ENCODE results near the gene CFAP74. TPM values are rescaled to one million over a fixed set of nuclear protein-coding genes. Genes with fewer than 3 reads are reported as not detected.
"Not testable (repeated sequence)": the region's sequence is repeated elsewhere in the genome, so short reads cannot be mapped to it uniquely, and the experiment has no call there.

CFAP74 gene
- total and polyA plus RNA-seq, 4 donors, result 0.36 TPM; not detected in 3

GRCh38 chr1:1978690-1979481 is 24.7 kb downstream of the CFAP74 start:
- WGBS, 2 donors, result 92 to 93% methylated on average over 45 to 51 of the region's 51 CpGs
- H3K27me3 ChIP-seq (ENCODE audit: control insufficient read depth in 1 of 2, insufficient read depth in 2 of 2, low read length in 1 of 2); H3K9me3 ChIP-seq (ENCODE audit: control insufficient read depth, low read length); DNase-seq; H3K36me3 ChIP-seq (ENCODE audit: control insufficient read depth in 1 of 2, insufficient read depth in 2 of 2, low read length in 1 of 2); ATAC-seq (ENCODE audit: low FRiP score); H3K27ac ChIP-seq (ENCODE audit: low read depth in 1 of 2, low read length in 2 of 2); intact Hi-C loops (cut with DNase I); H3K4me1 ChIP-seq (ENCODE audit: control insufficient read depth in 1 of 2, insufficient read depth in 2 of 2, low read length in 2 of 2); H3K4me3 ChIP-seq (ENCODE audit: low read length in 2 of 2): not testable (repeated sequence)

DNA sequence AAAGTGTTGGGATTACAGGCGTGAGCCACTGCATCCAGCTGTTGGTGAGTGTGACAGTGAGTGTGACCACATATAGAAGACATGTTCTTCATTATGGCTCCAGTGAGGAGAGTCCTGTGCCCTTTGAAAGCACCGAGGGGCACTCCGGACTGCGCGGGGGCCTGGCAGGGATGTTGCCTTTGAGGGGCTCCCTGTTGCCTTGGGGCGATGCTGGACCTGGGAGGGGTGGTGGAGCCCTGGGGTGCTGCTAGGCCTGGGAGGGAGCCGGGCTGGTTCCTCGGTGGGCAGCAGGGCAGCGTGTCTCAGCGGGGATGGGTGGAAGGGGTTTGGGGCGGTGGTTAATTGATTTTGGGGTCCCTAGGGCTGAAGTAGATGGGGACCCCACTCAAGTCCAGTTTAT is 25.5 kb downstream of the CFAP74 start:
- no peak for ATAC-seq (ENCODE audit: low FRiP score)
- whole genome bisulfite sequencing, 2 donors, result 86 to 88% methylated on average over 11 of the region's 11 CpGs
- intact Hi-C loops (cut with DNase I), result no loop called here

GRCh38 chr1:1976031-1976430 is 27.6 kb downstream of the CFAP74 start:
- WGBS, 2 donors, result 79 to 82% methylated on average over 19 of the region's 19 CpGs

More for the DNA sequence above, 25.5 kb downstream of the CFAP74 start:
- Histone ChIP-seq H3K4me1 (ENCODE audit: control insufficient read depth in 1 of 2, insufficient read depth in 2 of 2, low read length in 2 of 2) (no peaks in the 10 kb centered on the region), H3K4me3 (ENCODE audit: low read length in 2 of 2) (no peak overlapping the region), H3K27ac (ENCODE audit: low read depth in 1 of 2, low read length in 2 of 2) (no peak overlapping the region), H3K9me3 (ENCODE audit: control insufficient read depth, low read length) (no peaks in the 10 kb centered on the region), H3K27me3 (ENCODE audit: control insufficient read depth in 1 of 2, insufficient read depth in 2 of 2, low read length in 1 of 2) (no peaks in the 10 kb centered on the region), H3K36me3 (ENCODE audit: control insufficient read depth in 1 of 2, insufficient read depth in 2 of 2, low read length in 1 of 2) (no peaks in the 10 kb centered on the region)
- DNase-seq, result no peak

DNA sequence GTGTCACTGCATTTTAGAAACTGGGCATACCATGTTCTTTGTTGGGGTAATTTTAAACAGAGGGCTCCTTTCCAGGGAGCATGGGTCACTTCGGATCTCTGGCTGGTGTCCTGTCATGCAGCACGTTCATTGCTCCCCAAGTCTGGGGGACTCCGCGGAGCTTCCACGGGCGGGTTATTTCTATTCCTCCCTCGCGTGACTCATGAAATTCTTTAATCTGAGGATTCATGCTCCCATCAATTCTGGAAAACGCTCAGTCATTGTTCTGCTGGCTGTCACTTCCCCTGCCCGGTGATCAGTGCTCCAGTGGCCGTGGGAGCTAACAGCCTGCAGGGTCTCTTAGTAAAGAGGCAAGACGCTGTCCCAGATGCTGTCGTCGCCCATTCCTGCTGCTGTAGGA is 28.1 kb downstream of the CFAP74 start:
- Histone ChIP-seq H3K9me3 (ENCODE audit: control insufficient read depth, low read length) (no peaks in the 10 kb centered on the region), H3K4me1 (ENCODE audit: control insufficient read depth in 1 of 2, insufficient read depth in 2 of 2, low read length in 2 of 2) (no peaks in the 10 kb centered on the region), H3K4me3 (ENCODE audit: low read length in 2 of 2) (no peak overlapping the region), H3K36me3 (ENCODE audit: control insufficient read depth in 1 of 2, insufficient read depth in 2 of 2, low read length in 1 of 2) (no peaks in the 10 kb centered on the region), H3K27me3 (ENCODE audit: control insufficient read depth in 1 of 2, insufficient read depth in 2 of 2, low read length in 1 of 2) (no peaks in the 10 kb centered on the region), H3K27ac (ENCODE audit: low read depth in 1 of 2, low read length in 2 of 2) (no peak overlapping the region)
- DNase-seq (no peak), ATAC-seq (ENCODE audit: low FRiP score) (no peak)
- 73 to 76% methylated on average over 14 of the region's 14 CpGs for WGBS, 2 donors
- intact Hi-C loops (cut with DNase I), result no loop called here

More at GRCh38 chr1:1976031-1976430, 27.6 kb downstream of the CFAP74 start:
- Histone ChIP-seq H3K27ac (ENCODE audit: low read depth in 1 of 2, low read length in 2 of 2) (no peak overlapping the region), H3K36me3 (ENCODE audit: control insufficient read depth in 1 of 2, insufficient read depth in 2 of 2, low read length in 1 of 2) (no peaks in the 10 kb centered on the region), H3K4me3 (ENCODE audit: low read length in 2 of 2) (no peak overlapping the region), H3K9me3 (ENCODE audit: control insufficient read depth, low read length) (no peaks in the 10 kb centered on the region), H3K4me1 (ENCODE audit: control insufficient read depth in 1 of 2, insufficient read depth in 2 of 2, low read length in 2 of 2) (no peaks in the 10 kb centered on the region), H3K27me3 (ENCODE audit: control insufficient read depth in 1 of 2, insufficient read depth in 2 of 2, low read length in 1 of 2) (no peaks in the 10 kb centered on the region)
- ATAC-seq (ENCODE audit: low FRiP score) (no peak), DNase-seq (no peak)
- intact Hi-C loops (cut with DNase I), result no loop called here

DNA sequence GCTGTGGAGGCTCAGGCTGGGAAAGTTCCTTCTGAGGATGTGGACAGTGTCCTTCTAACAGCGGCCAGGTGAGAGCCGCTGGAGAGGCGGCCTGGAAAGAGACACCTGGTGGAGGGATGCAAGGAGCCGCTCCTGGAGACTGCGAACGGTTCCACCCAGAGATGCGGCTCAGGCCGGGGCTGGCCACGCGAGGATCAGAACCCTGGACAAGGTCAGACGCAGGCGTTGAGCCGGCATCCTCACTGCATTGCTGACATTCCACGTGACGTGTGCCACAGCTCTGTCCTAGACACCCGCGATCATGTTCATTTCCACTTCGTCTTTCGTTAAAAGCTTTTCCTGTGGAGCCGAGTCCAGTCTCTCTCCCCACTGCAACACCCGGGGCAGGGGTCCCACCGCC is 28.8 kb downstream of the CFAP74 start:
- WGBS, 2 donors, result 56 to 62% methylated on average over 22 of the region's 22 CpGs
- Histone ChIP-seq H3K27ac (ENCODE audit: low read depth in 1 of 2, low read length in 2 of 2) (no peak overlapping the region), H3K9me3 (ENCODE audit: control insufficient read depth, low read length) (no peaks in the 10 kb centered on the region), H3K36me3 (ENCODE audit: control insufficient read depth in 1 of 2, insufficient read depth in 2 of 2, low read length in 1 of 2) (no peaks in the 10 kb centered on the region), H3K27me3 (ENCODE audit: control insufficient read depth in 1 of 2, insufficient read depth in 2 of 2, low read length in 1 of 2) (no peaks in the 10 kb centered on the region), H3K4me3 (ENCODE audit: low read length in 2 of 2) (no peak overlapping the region), H3K4me1 (ENCODE audit: control insufficient read depth in 1 of 2, insufficient read depth in 2 of 2, low read length in 2 of 2) (no peaks in the 10 kb centered on the region)
- no peak for DNase-seq
- ATAC-seq (ENCODE audit: low FRiP score), result no peak
- intact Hi-C loops (cut with DNase I), result no loop called here

DNA sequence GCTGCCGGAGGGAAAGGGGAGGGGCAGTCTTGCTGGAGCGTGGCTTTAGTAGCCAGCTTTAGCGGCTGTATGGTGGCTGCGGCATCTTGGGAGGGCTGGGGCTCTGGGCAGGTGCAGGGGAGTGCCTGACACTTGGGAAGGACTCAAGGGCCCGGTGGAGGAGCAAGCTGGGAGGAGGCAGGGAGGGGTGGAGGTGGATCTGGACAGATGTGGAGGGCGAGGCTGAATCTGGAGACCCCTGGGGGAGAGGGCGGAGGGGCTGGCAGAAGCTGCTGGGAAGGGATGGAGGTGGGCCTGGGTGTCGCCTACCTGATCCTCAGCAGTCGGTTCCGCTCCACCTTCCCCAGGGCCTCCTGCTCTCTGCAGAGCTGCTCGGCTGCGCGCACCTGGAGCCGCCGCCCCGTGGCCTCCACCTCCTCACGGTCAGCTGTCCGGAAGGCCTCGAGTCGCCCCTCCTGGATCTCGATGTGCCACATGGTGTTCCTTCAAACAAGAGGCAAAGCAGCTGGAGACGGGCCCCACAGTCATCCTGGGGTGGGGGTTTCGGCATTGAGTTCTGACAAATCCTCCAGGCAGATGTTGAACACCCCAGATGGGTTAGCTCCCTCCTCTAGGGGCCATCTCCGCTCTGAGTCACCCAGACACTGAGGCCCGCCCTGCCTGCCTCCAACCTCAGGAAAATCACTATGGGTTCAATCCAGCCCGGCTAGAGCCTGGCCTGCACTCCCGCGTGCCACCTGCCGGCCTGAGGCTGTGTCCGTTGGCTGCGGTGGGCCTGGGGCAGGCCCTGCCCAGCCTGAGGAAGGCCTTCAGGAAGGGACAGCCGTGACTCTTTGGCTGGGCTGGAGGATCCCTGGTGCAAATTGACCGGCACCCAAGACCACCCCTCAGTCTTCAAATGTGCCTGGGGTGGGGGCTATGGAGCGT is 29.6 kb downstream of the CFAP74 start:
- no peaks in the 10 kb centered on the region for H3K9me3 ChIP-seq (ENCODE audit: control insufficient read depth, low read length)
- H3K27me3 ChIP-seq (ENCODE audit: control insufficient read depth in 1 of 2, insufficient read depth in 2 of 2, low read length in 1 of 2), result no peaks in the 10 kb centered on the region
- no peak for ATAC-seq (ENCODE audit: low FRiP score)
- no peaks in the 10 kb centered on the region for H3K4me1 ChIP-seq (ENCODE audit: control insufficient read depth in 1 of 2, insufficient read depth in 2 of 2, low read length in 2 of 2)
- H3K36me3 ChIP-seq (ENCODE audit: control insufficient read depth in 1 of 2, insufficient read depth in 2 of 2, low read length in 1 of 2), result no peaks in the 10 kb centered on the region
- H3K27ac ChIP-seq (ENCODE audit: low read depth in 1 of 2, low read length in 2 of 2), result no peak overlapping the region
- no peak overlapping the region for H3K4me3 ChIP-seq (ENCODE audit: low read length in 2 of 2)
- intact Hi-C loops (cut with DNase I), result no loop called here
- DNase-seq, result peak in 1 of 2 donors; percentile 18
- 83 to 85% methylated on average over 33 to 34 of the region's 34 CpGs for WGBS, 2 donors

DNA sequence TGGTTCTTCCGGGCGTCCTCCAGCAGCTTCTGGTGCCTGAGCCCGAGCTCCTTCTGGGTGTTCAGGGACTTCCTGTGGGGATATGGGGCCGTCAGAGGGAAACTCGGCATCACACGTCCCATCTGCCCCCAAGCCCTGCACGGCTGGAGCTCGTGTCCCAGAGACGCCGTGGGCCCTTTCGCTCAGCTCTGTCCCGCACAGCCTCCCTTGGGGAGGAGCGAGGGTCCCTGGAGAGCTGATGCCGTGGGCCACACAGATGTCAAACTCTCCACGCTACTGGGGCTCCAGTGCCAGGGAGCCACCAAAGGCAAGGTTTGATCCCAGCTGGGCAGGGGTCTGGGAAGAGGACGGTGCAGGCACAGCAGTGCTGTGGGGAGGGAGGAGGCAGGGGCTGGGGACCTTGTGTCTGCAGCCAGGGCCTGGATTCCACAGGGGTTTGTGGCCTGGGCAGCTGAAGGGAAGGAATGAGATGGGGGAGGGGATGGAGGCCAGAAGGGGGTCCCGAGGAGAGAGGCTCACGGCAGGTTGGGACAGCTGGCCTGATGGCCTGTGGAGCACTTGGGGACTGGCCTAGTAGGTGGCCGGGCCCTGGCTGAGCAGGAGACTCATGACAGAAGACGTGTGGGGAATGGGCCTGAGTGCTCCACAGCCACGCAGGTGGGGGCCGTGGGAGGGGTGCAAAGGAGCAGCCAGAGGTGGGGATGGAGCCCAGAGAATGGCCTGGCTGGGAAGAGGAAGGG is 30.4 kb downstream of the CFAP74 start:
- Histone ChIP-seq H3K9me3 (ENCODE audit: control insufficient read depth, low read length) (no peaks in the 10 kb centered on the region), H3K27me3 (ENCODE audit: control insufficient read depth in 1 of 2, insufficient read depth in 2 of 2, low read length in 1 of 2) (no peaks in the 10 kb centered on the region), H3K4me3 (ENCODE audit: low read length in 2 of 2) (no peak overlapping the region), H3K27ac (ENCODE audit: low read depth in 1 of 2, low read length in 2 of 2) (no peak overlapping the region), H3K4me1 (ENCODE audit: control insufficient read depth in 1 of 2, insufficient read depth in 2 of 2, low read length in 2 of 2) (no peaks in the 10 kb centered on the region), H3K36me3 (ENCODE audit: control insufficient read depth in 1 of 2, insufficient read depth in 2 of 2, low read length in 1 of 2) (no peaks in the 10 kb centered on the region)
- no peak for ATAC-seq (ENCODE audit: low FRiP score)
- DNase-seq, result no peak
- 61 to 64% methylated on average over 22 of the region's 22 CpGs for WGBS, 2 donors
- intact Hi-C loops (cut with DNase I), result no loop called here

GRCh38 chr1:1971688-1972087 is 31.9 kb downstream of the CFAP74 start:
- no peak for DNase-seq
- no peak for ATAC-seq (ENCODE audit: low FRiP score)
- intact Hi-C loops (cut with DNase I), result no loop called here
- Histone ChIP-seq H3K27ac (ENCODE audit: low read depth in 1 of 2, low read length in 2 of 2) (no peak overlapping the region), H3K9me3 (ENCODE audit: control insufficient read depth, low read length) (no peaks in the 10 kb centered on the region), H3K36me3 (ENCODE audit: control insufficient read depth in 1 of 2, insufficient read depth in 2 of 2, low read length in 1 of 2) (no peaks in the 10 kb centered on the region), H3K4me3 (ENCODE audit: low read length in 2 of 2) (no peak overlapping the region), H3K4me1 (ENCODE audit: control insufficient read depth in 1 of 2, insufficient read depth in 2 of 2, low read length in 2 of 2) (no peaks in the 10 kb centered on the region), H3K27me3 (ENCODE audit: control insufficient read depth in 1 of 2, insufficient read depth in 2 of 2, low read length in 1 of 2) (no peaks in the 10 kb centered on the region)
- WGBS, 2 donors, result 90 to 92% methylated on average over 21 of the region's 21 CpGs

All from aorta (tissue), 5 donors.